ENCODE measurements around the gene FLYWCH1. TPM values are rescaled to one million over a fixed set of nuclear protein-coding genes. Genes with fewer than 3 reads are reported as not detected.

Gene FLYWCH1
- total and polyA plus RNA-seq, 2 donors (not counting 1 experiment from before 2014, with no cell fraction given) = 78.3 to 120 TPM

DNA sequence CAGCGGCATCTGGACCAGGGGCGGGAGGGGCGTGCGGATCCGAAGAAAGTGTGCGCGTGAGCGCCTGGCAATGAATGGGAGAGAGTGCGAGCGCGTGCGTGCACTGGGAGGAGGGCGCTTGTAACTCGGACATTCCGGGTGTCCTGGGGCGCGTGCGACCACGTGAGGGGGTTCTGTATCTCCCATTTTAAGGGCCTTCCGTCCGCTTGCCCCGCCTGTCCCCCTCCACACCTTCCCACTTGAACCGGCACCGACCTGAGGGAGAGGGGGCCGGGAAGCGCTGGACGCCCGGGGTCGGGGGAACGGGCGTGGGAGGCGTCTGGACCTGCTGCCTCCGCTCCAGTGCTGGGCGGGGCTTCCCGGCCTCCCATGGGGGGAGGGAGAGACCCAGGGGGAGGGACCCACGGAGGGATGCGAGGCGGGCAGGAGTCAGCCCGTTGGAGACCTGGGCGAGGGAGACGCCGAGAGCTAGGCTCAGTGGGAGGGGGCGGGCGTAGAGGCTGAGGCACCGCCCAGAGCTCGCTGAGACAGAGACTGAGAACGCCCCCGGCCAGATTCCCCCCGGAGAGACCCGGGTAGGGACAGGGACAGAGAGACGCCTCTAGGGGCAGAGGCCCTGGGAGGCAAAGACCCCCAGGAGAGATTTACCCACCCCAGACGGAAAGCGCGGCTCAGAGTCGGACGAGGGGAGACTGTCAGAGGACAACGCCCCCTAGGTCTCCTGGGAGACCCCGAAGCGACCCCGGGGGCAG lies 52.2 kb downstream of the FLYWCH1 start, which contains the start of gene KREMEN2:
Gene KREMEN2 (plus strand): TSS at position 553 of the 752 bp plus-strand sequence. CDS start 246 bp downstream, outside the sequence.
- ATAC-seq (ENCODE audit: low read depth) (no peak), DNase-seq (peak; percentile 57)
- ChIA-PET CTCF (interaction anchor here (1.1 kb wide), 1 partner anchor 14 kb away, joined by 3 read pairs; no protein-coding TSS in a partner anchor), POLR2A (no interaction called here)
- H3K27me3 ChIP-seq (replicated peaks in 1 of 4; ENCODE audit: control extremely low read depth in 1 of 4, control insufficient read depth in 3 of 4, insufficient read depth in 4 of 4, low read length in 3 of 4) = peaks cover 0 to 67% (median 19%) of the 10 kb centered on the region in 4 experiments
- Mint-ChIP-seq H3K27ac (peak within 1 kb of the TSS; percentile 6), H3K4me1 (peaks cover 37% of the 10 kb centered on the region), H3K4me3 (peak within 1 kb of the TSS; percentile 84), H3K9me3 (ENCODE audit: insufficient read depth) (no peaks in the 10 kb centered on the region), H3K27me3 (peaks cover 25% of the 10 kb centered on the region)
- WGBS (ENCODE audit: insufficient coverage) = under 1% methylated on average over 59 of the region's 60 CpGs
- no peak within 1 kb of the TSS for H3K27ac ChIP-seq (ENCODE audit: low read length in 2 of 2)
- peaks cover 34% of the 10 kb centered on the region for H4K20me1 ChIP-seq (ENCODE audit: control insufficient read depth, insufficient read depth, low read length, poor library complexity, severe bottlenecking)
- H3K79me2 ChIP-seq (ENCODE audit: control insufficient read depth, insufficient read depth, low read length) = no peaks in the 10 kb centered on the region
- H3K4me3 ChIP-seq (ENCODE audit: control extremely low read depth in 1 of 5, extremely low read depth in 1 of 5, insufficient read depth in 1 of 5, low read depth in 2 of 5, low read length in 4 of 5) = peak within 1 kb of the TSS in 4 of 5 experiments; percentile 39 to 61 (median 54)
- H3K4me2 ChIP-seq (replicated peaks; ENCODE audit: low read depth, low read length, poor library complexity, severe bottlenecking) = peak within 1 kb of the TSS; percentile 96
- H3K4me1 ChIP-seq (ENCODE audit: control insufficient read depth in 2 of 2, insufficient read depth in 2 of 2, low read length in 2 of 2) = peaks cover 66% of the 10 kb centered on the region in 2 donors
- H3K36me3 ChIP-seq (replicated peaks in 1 of 2; ENCODE audit: control extremely low read depth in 1 of 2, control insufficient read depth in 1 of 2, extremely low read depth in 1 of 2, insufficient read depth in 2 of 2, low read length in 1 of 2) = no peaks in the 10 kb centered on the region
- peaks cover 0 to 28% (median 0%) of the 10 kb centered on the region in 3 donors for H3K9me3 ChIP-seq (ENCODE audit: control extremely low read depth in 1 of 3, control insufficient read depth in 2 of 3, insufficient read depth in 1 of 3, low read length in 2 of 3)
- TF ChIP-seq, protein P1, sequence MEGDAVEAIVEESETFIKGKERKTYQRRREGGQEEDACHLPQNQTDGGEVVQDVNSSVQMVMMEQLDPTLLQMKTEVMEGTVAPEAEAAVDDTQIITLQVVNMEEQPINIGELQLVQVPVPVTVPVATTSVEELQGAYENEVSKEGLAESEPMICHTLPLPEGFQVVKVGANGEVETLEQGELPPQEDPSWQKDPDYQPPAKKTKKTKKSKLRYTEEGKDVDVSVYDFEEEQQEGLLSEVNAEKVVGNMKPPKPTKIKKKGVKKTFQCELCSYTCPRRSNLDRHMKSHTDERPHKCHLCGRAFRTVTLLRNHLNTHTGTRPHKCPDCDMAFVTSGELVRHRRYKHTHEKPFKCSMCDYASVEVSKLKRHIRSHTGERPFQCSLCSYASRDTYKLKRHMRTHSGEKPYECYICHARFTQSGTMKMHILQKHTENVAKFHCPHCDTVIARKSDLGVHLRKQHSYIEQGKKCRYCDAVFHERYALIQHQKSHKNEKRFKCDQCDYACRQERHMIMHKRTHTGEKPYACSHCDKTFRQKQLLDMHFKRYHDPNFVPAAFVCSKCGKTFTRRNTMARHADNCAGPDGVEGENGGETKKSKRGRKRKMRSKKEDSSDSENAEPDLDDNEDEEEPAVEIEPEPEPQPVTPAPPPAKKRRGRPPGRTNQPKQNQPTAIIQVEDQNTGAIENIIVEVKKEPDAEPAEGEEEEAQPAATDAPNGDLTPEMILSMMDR (IDR thresholded peaks at IDR 0.05) = no peak
- TF ChIP-seq EZH2 (IDR thresholded peaks at IDR 0.05; ENCODE audit: borderline replicate concordance, insufficient read depth, low read depth, low read length, poor library complexity, severe bottlenecking) = peak; percentile 58
- intact Hi-C loops (cut with micrococcal nuclease) = loop anchor here (2.0 kb wide), 1 partner anchor 59 kb away; no protein-coding TSS in a partner anchor
- peak within 1 kb of the TSS; percentile 59 for H3K9ac ChIP-seq (ENCODE audit: low read length)
- H2AFZ ChIP-seq (ENCODE audit: insufficient read depth, low read depth, low read length, poor library complexity, severe bottlenecking) = peak within 1 kb of the TSS; percentile 63

Measured in B cell (primary cell).